Breast epithelium (tissue), 4 donors: ENCODE results near the gene PLEKHG7. TPM values are rescaled to one million over a fixed set of nuclear protein-coding genes. Genes with fewer than 3 reads are reported as not detected.

ENCODE experiments used
- DNase-seq, 2 donors: peaks; one replicate each; pipeline ENCODE4 v3.0.0-alpha.2; 2019; ENCODE audit warnings: low spot score in 2 of 2
- H3K27ac ChIP-seq, 2 donors: fragments of 200-600 bp; sonication (generic) in 1 of 2; one replicate each; pipeline ENCODE4 v1.5.1; 2016 to 2019; ENCODE audit warnings: mild to moderate bottlenecking in 1 of 2
- H3K27me3 ChIP-seq, 2 donors: fragments of 200-600 bp; sonication (generic) in 1 of 2; one replicate each; pipeline versions ENCODE4 v1.5.1 to v1.6.0; 2017 to 2019; ENCODE audit warnings: control low read depth in 1 of 2, mild to moderate bottlenecking in 1 of 2
- H3K36me3 ChIP-seq: fragments of 200-600 bp; one replicate; pipeline ENCODE4 v1.5.1; 2019
- H3K4me1 ChIP-seq, 2 donors: fragments of 200-600 bp; sonication (generic); one replicate each; pipeline ENCODE4 v1.5.1; 2016 to 2019; ENCODE audit warnings: control low read depth in 1 of 2
- H3K4me3 ChIP-seq, 3 donors: fragments of 200-600 bp; sonication (generic); 1 replicate in 2 of 3; 2 replicates in 1 of 3; pipeline ENCODE4 v1.5.1; 2016 to 2019; ENCODE audit warnings: mild to moderate bottlenecking in 3 of 3, moderate library complexity in 2 of 3
- H3K9me3 ChIP-seq, 2 donors: fragments of 200-600 bp; sonication (generic) in 1 of 2; one replicate each; pipeline ENCODE4 v1.5.1; 2016 to 2019; ENCODE audit warnings: control low read depth in 1 of 2
- CTCF ChIP-seq, 3 donors: fragments of 450-650 bp; IDR thresholded peaks; one replicate each; pipeline ENCODE4 v1.5.1; 2016 to 2017; ENCODE audit warnings: antibody characterized with exemption in 3 of 3, mild to moderate bottlenecking in 3 of 3, moderate library complexity in 3 of 3
- POLR2A ChIP-seq: fragments of 450-650 bp; IDR thresholded peaks from one replicate; pipeline ENCODE4 v1.6.1; 2016; ENCODE audit warnings: antibody characterized with exemption, mild to moderate bottlenecking, moderate library complexity
- POLR2AphosphoS5 ChIP-seq, 3 donors: sonication (generic); formaldehyde crosslinking; IDR thresholded peaks; one replicate each; pipeline ENCODE4 v1.6.1; 2017; ENCODE audit warnings: antibody characterized with exemption in 3 of 3
- intact Hi-C: fragments of 100-400 bp; cut with DNase I; formaldehyde crosslinking; loops from one replicate; pipeline ENCODE4 v1.15.1; 2023; ENCODE audit warnings: low total_unique reads
- total RNA-seq, 3 donors: library from RNA; depleted of rRNA; stranded (reverse); fragments of >200 nt; gene quantifications; one replicate each; pipeline ENCODE4 v1.1.0, GENCODE V29; 2016

PLEKHG7 gene
- total RNA-seq, 3 donors from 2014 or later, result 0.15 to 0.33 TPM; not detected in 1

- H3K36me3 ChIP-seq, result no peaks in the 10 kb centered on the region
- H3K9me3 ChIP-seq, result no peaks in the 10 kb centered on the region
- H3K4me3 ChIP-seq, result no peak overlapping the region
- H3K27ac ChIP-seq, result no peak overlapping the region
- TF ChIP-seq POLR2A (no peak), POLR2AphosphoS5 (IDR thresholded peaks at IDR 0.05) (no peak), CTCF (IDR thresholded peaks at IDR 0.05) (no peak)
- no peak for DNase-seq
- intact Hi-C loops, result no loop called here
- H3K4me1 ChIP-seq, result no peaks in the 10 kb centered on the region
- no peaks in the 10 kb centered on the region for H3K27me3 ChIP-seq
Observed at GRCh38 chr12:92719674-92720073, 16.9 kb downstream of the PLEKHG7 start.

- intact Hi-C loops, result no loop called here
- TF ChIP-seq POLR2AphosphoS5 (IDR thresholded peaks at IDR 0.05) (no peak), POLR2A (no peak), CTCF (IDR thresholded peaks at IDR 0.05) (no peak)
- no peaks in the 10 kb centered on the region for H3K27me3 ChIP-seq
- no peak for DNase-seq
- no peak overlapping the region for H3K4me3 ChIP-seq
- H3K36me3 ChIP-seq, result no peaks in the 10 kb centered on the region
- no peaks in the 10 kb centered on the region for H3K9me3 ChIP-seq
- no peaks in the 10 kb centered on the region for H3K4me1 ChIP-seq
- no peak overlapping the region for H3K27ac ChIP-seq
Observed at GRCh38 chr12:92721130-92721529, 18.3 kb downstream of the PLEKHG7 start.

- Histone ChIP-seq H3K9me3 (no peaks in the 10 kb centered on the region), H3K27ac (no peak overlapping the region), H3K4me3 (no peak overlapping the region), H3K4me1 (no peaks in the 10 kb centered on the region), H3K27me3 (no peaks in the 10 kb centered on the region), H3K36me3 (no peaks in the 10 kb centered on the region)
- no peak for TF ChIP-seq POLR2A
- no peak for TF ChIP-seq POLR2AphosphoS5 (IDR thresholded peaks at IDR 0.05)
- no peak for TF ChIP-seq CTCF (IDR thresholded peaks at IDR 0.05)
- DNase-seq, result no peak
- intact Hi-C loops, result no loop called here
Observed at GRCh38 chr12:92721656-92722055, 18.9 kb downstream of the PLEKHG7 start.

GRCh38 chr12:92722897-92723296 lies 20.1 kb downstream of the PLEKHG7 start:
- TF ChIP-seq POLR2A (no peak), POLR2AphosphoS5 (IDR thresholded peaks at IDR 0.05) (no peak), CTCF (IDR thresholded peaks at IDR 0.05) (no peak)

GRCh38 chr12:92726850-92727249 lies 24.1 kb downstream of the PLEKHG7 start:
- intact Hi-C loops, result no loop called here
- TF ChIP-seq POLR2A, result no peak
- no peak for DNase-seq

More at GRCh38 chr12:92722897-92723296, 20.1 kb downstream of the PLEKHG7 start:
- H3K4me1 ChIP-seq, result no peaks in the 10 kb centered on the region
- intact Hi-C loops, result no loop called here
- H3K27me3 ChIP-seq, result no peaks in the 10 kb centered on the region
- no peak for DNase-seq
- no peaks in the 10 kb centered on the region for H3K9me3 ChIP-seq
- H3K36me3 ChIP-seq, result no peaks in the 10 kb centered on the region
- H3K27ac ChIP-seq, result no peak overlapping the region
- H3K4me3 ChIP-seq, result no peak overlapping the region

GRCh38 chr12:92729773-92730305 lies 27.1 kb downstream of the PLEKHG7 start:
- Histone ChIP-seq H3K9me3 (no peaks in the 10 kb centered on the region), H3K4me1 (no peaks in the 10 kb centered on the region), H3K36me3 (no peaks in the 10 kb centered on the region), H3K27me3 (no peaks in the 10 kb centered on the region), H3K4me3 (no peak overlapping the region), H3K27ac (no peak overlapping the region)
- intact Hi-C loops, result no loop called here
- no peak for TF ChIP-seq CTCF (IDR thresholded peaks at IDR 0.05)
- no peak for TF ChIP-seq POLR2A
- no peak for TF ChIP-seq POLR2AphosphoS5 (IDR thresholded peaks at IDR 0.05)
- DNase-seq, result no peak

More at GRCh38 chr12:92726850-92727249, 24.1 kb downstream of the PLEKHG7 start:
- no peaks in the 10 kb centered on the region for H3K27me3 ChIP-seq
- no peaks in the 10 kb centered on the region for H3K36me3 ChIP-seq
- H3K4me3 ChIP-seq, result no peak overlapping the region
- H3K27ac ChIP-seq, result no peak overlapping the region
- H3K9me3 ChIP-seq, result no peaks in the 10 kb centered on the region
- H3K4me1 ChIP-seq, result no peaks in the 10 kb centered on the region
